NT2/D1 (cell line): ENCODE results near the gene BCL3.
A peak's percentile ranks its signal among the peaks of the same experiment; 100 is the strongest.

Experiments
- DNase-seq: peaks from one replicate; pipeline ENCODE4 v3.0.0-alpha.2; 2011; ENCODE audit warnings: low read depth, low spot score
- H3K27me3 ChIP-seq: 2 replicates; pipeline ENCODE4 v1.6.0; 2011; ENCODE audit warnings: mild to moderate bottlenecking; ENCODE audit not compliant: insufficient read length, insufficient read depth
- H3K36me3 ChIP-seq: 2 replicates; pipeline ENCODE4 v1.6.1; 2011; ENCODE audit warnings: mild to moderate bottlenecking, low read length, mixed read lengths; ENCODE audit not compliant: insufficient read depth, insufficient read length
- H3K4me1 ChIP-seq: 2 replicates; pipeline ENCODE4 v1.5.1; 2011; ENCODE audit not compliant: insufficient read depth, insufficient read length
- H3K4me3 ChIP-seq: 2 replicates; pipeline ENCODE4 v1.5.1; 2011; ENCODE audit warnings: low read depth; ENCODE audit not compliant: insufficient read length
- H3K9ac ChIP-seq: 2 replicates; pipeline ENCODE4 v1.6.0; 2011; ENCODE audit warnings: low read depth; ENCODE audit not compliant: insufficient read length
- H3K9me3 ChIP-seq: 2 replicates; pipeline ENCODE4 v1.5.1; 2011; ENCODE audit warnings: mild to moderate bottlenecking, low read length; ENCODE audit not compliant: insufficient read depth
- SUZ12 ChIP-seq: IDR thresholded peaks from 2 replicates; pipeline ENCODE4 v1.6.1; 2011; ENCODE audit not compliant: insufficient read length, insufficient read depth; ENCODE audit errors: extremely low read depth
- YY1 ChIP-seq: IDR thresholded peaks from 2 replicates; pipeline ENCODE4 v1.6.1; 2011; ENCODE audit not compliant: insufficient read length, insufficient read depth
- ZNF274 ChIP-seq: IDR thresholded peaks from 2 replicates; pipeline ENCODE4 v1.6.1; 2011; ENCODE audit warnings: mild to moderate bottlenecking, low read depth, low read length

Gene BCL3

DNA sequence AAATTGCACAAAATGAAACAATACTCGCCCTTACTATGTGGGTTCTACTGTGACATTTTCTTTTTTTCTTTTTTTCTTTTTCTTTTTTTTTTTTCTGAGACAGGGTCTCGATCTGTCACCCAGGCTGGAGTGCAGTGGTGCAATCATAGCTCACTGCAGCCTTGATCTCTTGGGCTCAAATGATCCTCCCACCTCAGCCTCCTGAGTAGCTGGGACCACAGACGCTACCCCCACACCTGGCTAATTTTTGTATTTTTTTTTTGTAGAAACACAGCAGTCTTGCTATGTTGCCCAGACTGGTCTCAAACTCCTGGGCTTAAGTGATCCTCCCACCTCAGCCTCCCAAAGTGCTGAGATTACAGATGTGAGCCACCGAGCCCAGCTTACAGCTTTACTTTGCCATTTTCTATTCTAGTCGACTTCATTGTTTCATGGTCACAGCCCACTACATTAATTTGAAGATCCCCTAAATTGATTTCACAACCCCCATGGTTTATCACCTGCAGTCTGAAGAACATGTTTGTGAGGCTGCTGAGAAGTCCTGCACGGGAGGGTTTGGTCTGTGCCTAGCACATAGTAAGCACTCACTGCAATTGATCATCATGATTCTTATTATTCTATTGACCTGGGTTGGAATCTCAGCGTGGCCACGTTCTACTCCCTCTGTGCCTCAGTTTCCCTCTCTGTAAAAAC lies 3.8 kb downstream of the BCL3 start:
- Histone ChIP-seq H3K36me3 (peaks cover 7% of the 10 kb centered on the region), H3K9ac (no peak overlapping the region), H3K9me3 (no peaks in the 10 kb centered on the region), H3K4me3 (no peak overlapping the region), H3K4me1 (peaks cover 14% of the 10 kb centered on the region), H3K27me3 (peaks cover 48% of the 10 kb centered on the region)
- no peak for TF ChIP-seq YY1
- no peak for TF ChIP-seq SUZ12
- no peak for TF ChIP-seq ZNF274
- DNase-seq, result no peak

GRCh38 chr19:44752816-44753625 lies 4.5 kb downstream of the BCL3 start:
- H3K27me3 ChIP-seq, result peaks cover 48% of the 10 kb centered on the region
- H3K36me3 ChIP-seq, result peaks cover 7% of the 10 kb centered on the region
- DNase-seq, result peak; percentile 28
- H3K9me3 ChIP-seq, result no peaks in the 10 kb centered on the region
- TF ChIP-seq ZNF274 (no peak), SUZ12 (no peak), YY1 (no peak)
- no peak overlapping the region for H3K4me3 ChIP-seq
- no peak overlapping the region for H3K9ac ChIP-seq
- H3K4me1 ChIP-seq, result peaks cover 17% of the 10 kb centered on the region

DNA sequence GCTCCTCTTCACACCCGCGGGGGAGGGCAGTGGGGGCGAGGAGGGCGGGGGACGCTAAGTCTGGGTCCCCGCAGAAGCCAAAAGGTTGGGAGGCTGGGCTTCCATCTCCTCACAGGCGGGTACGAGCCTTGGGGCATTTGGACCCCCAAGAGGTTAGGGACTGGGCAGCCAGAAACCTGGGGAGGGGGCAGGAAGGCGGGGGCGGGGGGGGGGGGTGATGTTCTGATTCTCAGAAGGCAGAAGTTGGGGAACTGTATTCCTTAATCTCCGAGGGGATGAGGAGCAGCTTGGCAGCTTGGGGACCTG lies 5.1 kb downstream of the BCL3 start:
- Histone ChIP-seq H3K9me3 (no peaks in the 10 kb centered on the region), H3K4me1 (peaks cover 20% of the 10 kb centered on the region), H3K36me3 (peaks cover 7% of the 10 kb centered on the region), H3K9ac (peak overlapping the region; percentile 72), H3K4me3 (peak overlapping the region; percentile 38), H3K27me3 (peaks cover 48% of the 10 kb centered on the region)
- no peak for DNase-seq
- no peak for TF ChIP-seq ZNF274
- no peak for TF ChIP-seq YY1
- TF ChIP-seq SUZ12, result no peak

DNA sequence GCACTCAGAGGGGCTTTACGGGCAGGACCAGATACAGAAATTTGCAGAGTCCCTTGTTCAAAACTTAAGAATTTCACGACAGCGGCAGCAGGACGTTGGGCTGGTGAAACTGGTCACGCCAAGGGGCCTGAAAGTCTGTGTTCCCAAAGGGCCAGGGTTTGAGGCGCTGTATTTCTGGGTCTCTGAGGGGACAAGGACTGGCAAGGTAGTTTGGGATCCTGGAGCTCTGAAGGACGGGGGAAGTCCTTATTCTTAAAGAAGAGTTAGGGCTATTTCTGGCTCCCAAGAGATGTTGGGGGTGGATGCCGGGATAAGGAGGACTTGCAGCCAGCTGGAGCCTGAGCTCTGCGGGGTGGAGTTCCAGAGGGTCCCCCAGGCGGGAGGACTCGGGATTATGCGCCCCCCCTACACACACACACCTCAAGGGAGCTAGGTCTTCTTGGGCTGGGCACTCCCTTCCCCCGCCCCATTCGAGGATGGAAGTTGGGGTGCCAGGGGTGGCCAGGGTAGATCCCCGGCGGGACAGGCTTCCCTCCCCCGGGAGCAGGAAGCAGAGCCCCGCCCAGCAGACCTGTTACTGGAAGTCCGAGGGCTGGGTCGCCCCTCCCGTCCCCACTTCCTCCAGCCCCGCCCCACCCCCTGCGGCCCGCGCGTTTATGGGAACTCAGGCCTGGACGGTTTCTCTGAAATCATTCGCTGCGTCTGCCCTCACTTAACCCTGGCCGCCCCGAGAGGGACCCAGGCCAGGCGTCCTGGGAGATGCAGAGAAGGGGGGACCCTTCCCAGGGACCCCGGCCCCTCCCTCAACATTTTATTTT lies 5.6 kb downstream of the BCL3 start:
- H3K9ac ChIP-seq, result peak overlapping the region; percentile 72
- H3K4me3 ChIP-seq, result peak overlapping the region; percentile 38
- H3K4me1 ChIP-seq, result peaks cover 20% of the 10 kb centered on the region
- H3K9me3 ChIP-seq, result no peaks in the 10 kb centered on the region
- TF ChIP-seq YY1 (no peak), ZNF274 (no peak), SUZ12 (no peak)
- peaks cover 7% of the 10 kb centered on the region for H3K36me3 ChIP-seq
- no peak for DNase-seq
- H3K27me3 ChIP-seq, result peaks cover 45% of the 10 kb centered on the region

DNA sequence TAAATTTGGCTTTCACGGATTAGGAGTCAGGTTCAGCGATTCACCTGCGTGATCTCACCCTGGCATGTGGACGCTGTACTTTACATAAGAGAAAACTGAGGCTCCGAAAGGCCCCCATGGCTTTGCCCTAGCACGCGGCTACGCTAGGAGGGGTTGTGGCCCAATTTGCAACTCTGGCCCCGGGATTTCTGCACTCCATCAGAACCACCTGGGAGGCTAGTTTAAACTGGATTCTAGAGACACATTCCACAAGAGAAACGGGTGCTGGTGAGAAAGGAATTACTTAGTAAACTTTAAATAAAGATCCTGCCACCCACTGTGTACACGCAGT lies 6.2 kb downstream of the BCL3 start:
- Histone ChIP-seq H3K36me3 (peaks cover 9% of the 10 kb centered on the region), H3K9me3 (no peaks in the 10 kb centered on the region), H3K9ac (peak overlapping the region; percentile 61), H3K4me3 (peak overlapping the region; percentile 18), H3K4me1 (peaks cover 20% of the 10 kb centered on the region), H3K27me3 (peaks cover 39% of the 10 kb centered on the region)
- DNase-seq, result no peak
- TF ChIP-seq YY1, result no peak
- TF ChIP-seq ZNF274, result no peak
- TF ChIP-seq SUZ12, result no peak

DNA sequence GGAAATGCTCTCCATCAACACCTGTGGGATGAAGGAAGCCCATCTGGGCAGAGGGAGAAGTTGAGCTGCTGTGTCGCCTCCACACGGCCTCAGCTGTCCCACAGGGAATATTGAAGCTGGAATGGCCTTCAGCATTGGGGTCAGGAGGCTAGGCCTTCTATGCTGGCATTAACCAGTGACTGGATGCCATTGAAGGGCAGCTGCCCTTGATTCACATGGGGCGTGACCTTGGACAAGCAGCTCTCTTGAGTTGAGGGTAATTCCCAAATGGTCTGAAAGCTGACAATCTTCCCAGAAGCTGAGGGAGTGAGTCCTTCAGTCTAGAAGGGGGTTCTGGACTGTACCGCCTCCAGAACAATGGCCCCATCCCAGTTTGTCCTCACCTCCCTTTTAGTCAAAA lies 6.7 kb downstream of the BCL3 start:
- Histone ChIP-seq H3K27me3 (peaks cover 36% of the 10 kb centered on the region), H3K36me3 (peaks cover 11% of the 10 kb centered on the region), H3K4me3 (no peak overlapping the region), H3K9ac (peak overlapping the region; percentile 61), H3K9me3 (no peaks in the 10 kb centered on the region), H3K4me1 (peaks cover 20% of the 10 kb centered on the region)
- no peak for DNase-seq
- TF ChIP-seq ZNF274, result no peak
- no peak for TF ChIP-seq YY1
- no peak for TF ChIP-seq SUZ12

DNA sequence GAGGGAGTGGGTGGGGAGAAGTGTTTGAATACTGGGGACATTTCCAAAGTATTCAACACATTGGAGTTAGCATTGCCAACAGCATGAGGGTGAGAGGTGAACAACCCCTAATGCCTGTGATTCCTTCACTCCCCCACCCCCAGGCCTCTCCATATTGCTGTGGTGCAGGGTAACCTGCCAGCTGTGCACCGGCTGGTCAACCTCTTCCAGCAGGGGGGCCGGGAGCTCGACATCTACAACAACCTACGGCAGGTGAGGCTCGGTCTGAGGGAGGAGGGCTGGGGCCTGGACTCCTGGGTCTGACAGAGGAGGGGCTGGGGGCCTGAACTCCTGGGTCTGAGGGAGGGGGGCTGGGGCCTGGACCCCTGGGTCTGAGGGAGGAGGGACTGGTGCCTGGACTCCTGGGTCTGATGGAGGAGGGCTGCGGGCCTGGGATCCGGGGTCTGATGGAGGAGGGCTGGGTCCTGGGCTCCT lies 7.6 kb downstream of the BCL3 start:
- DNase-seq, result no peak
- Histone ChIP-seq H3K9ac (no peak overlapping the region), H3K27me3 (peaks cover 30% of the 10 kb centered on the region), H3K36me3 (peaks cover 6% of the 10 kb centered on the region), H3K9me3 (no peaks in the 10 kb centered on the region), H3K4me1 (peaks cover 23% of the 10 kb centered on the region), H3K4me3 (no peak overlapping the region)
- TF ChIP-seq ZNF274, result no peak
- TF ChIP-seq YY1, result no peak
